OCI-LY3 (cell line): ENCODE results near the gene GDI1.

Source experiments
- H2AFZ ChIP-seq: fragments of 200-600, 300-600 bp; shearing (Covaris generic); 2 replicates; pipeline ENCODE4 v1.6.0; 2014; ENCODE audit warnings: antibody characterized with exemption, low read depth, low read length
- H3K27ac ChIP-seq: fragments of 200-600, 300-600 bp; sonication (generic); 2 replicates; pipeline ENCODE4 v1.5.1; 2014; ENCODE audit warnings: mild to moderate bottlenecking, low read length, moderate library complexity, mixed read lengths
- H3K27me3 ChIP-seq: fragments of 200-600, 300-600 bp; sonication (generic); 2 replicates; pipeline ENCODE4 v1.6.1; 2014; ENCODE audit warnings: low read depth, low read length, mixed read lengths
- H3K36me3 ChIP-seq: fragments of 200-600, 300-600 bp; sonication (generic); replicated peaks from 2 replicates; pipeline ENCODE3; 2014; ENCODE audit warnings: low read depth, low read length, mixed read lengths
- H3K4me1 ChIP-seq: fragments of 300-600, 200-600 bp; sonication (generic); 2 replicates; pipeline ENCODE4 v1.6.1; 2014; ENCODE audit warnings: low read length, mixed read lengths
- H3K4me2 ChIP-seq: fragments of 200-600, 300-600 bp; sonication (generic); 2 replicates; pipeline ENCODE4 v1.6.1; 2014; ENCODE audit warnings: low read length, mixed read lengths
- H3K4me3 ChIP-seq: fragments of 300-600, 200-600 bp; sonication (generic); 2 replicates; pipeline ENCODE4 v1.5.1; 2014; ENCODE audit warnings: antibody characterized with exemption, mild to moderate bottlenecking, low read length, moderate library complexity
- H3K79me2 ChIP-seq: fragments of 300-600, 200-600 bp; shearing (Covaris generic); 2 replicates; pipeline ENCODE4 v1.6.1; 2014; ENCODE audit warnings: mild to moderate bottlenecking, low read length, mixed read lengths
- H3K9ac ChIP-seq: fragments of 300-600, 200-600 bp; shearing (Covaris generic); 2 replicates; pipeline ENCODE4 v1.6.0; 2014; ENCODE audit warnings: mild to moderate bottlenecking, low read length, moderate library complexity
- H3K9me3 ChIP-seq: fragments of 200-600, 300-600 bp; shearing (Covaris generic); 2 replicates; pipeline ENCODE4 v1.6.1; 2014; ENCODE audit warnings: low read length, mixed read lengths; ENCODE audit not compliant: insufficient read depth
- H4K20me1 ChIP-seq: fragments of 200-600, 300-600 bp; sonication (generic); 2 replicates; pipeline ENCODE4 v1.6.1; 2016; ENCODE audit warnings: low read length, mixed read lengths; ENCODE audit not compliant: insufficient read depth
- CTCF ChIP-seq: fragments of 200-600, 300-600 bp; sonication (generic); IDR thresholded peaks from 2 replicates; pipeline ENCODE4 v1.5.1; 2014; ENCODE audit warnings: antibody characterized with exemption, low read length, low read depth
- EZH2phosphoT487 ChIP-seq: fragments of 200-600 bp; shearing (Covaris generic); IDR thresholded peaks from 2 replicates; pipeline ENCODE4 v1.6.1; 2018; ENCODE audit warnings: antibody characterized with exemption, mixed run types, low read depth

Gene GDI1

GRCh38 chrX:154463611-154464220, 26.8 kb downstream of the GDI1 start:
- peaks cover 5% of the 10 kb centered on the region; the same call in 1 of the 2 replicates for H4K20me1 ChIP-seq
- H3K4me2 ChIP-seq: no peak overlapping the region
- H3K36me3 ChIP-seq: no peaks in the 10 kb centered on the region
- no peak overlapping the region for H3K27ac ChIP-seq
- H3K27me3 ChIP-seq: no peaks in the 10 kb centered on the region
- H3K4me3 ChIP-seq: no peak overlapping the region
- TF ChIP-seq EZH2phosphoT487: no peak
- TF ChIP-seq CTCF: no peak
- no peak overlapping the region for H3K9ac ChIP-seq
- H2AFZ ChIP-seq: no peak overlapping the region
- peaks cover 5% of the 10 kb centered on the region; the same call in 1 of the 2 replicates for H3K4me1 ChIP-seq
- peaks cover 10% of the 10 kb centered on the region; the same call in 1 of the 2 replicates for H3K79me2 ChIP-seq
- no peaks in the 10 kb centered on the region for H3K9me3 ChIP-seq

- Histone ChIP-seq H2AFZ (no peak overlapping the region), H3K79me2 (0 out of 2 replicates have a peak, but pooled peaks cover under 1% of the 10 kb centered on the region), H3K4me3 (no peak overlapping the region), H3K9me3 (no peaks in the 10 kb centered on the region), H3K27ac (no peak overlapping the region), H3K4me1 (no peaks in the 10 kb centered on the region), H3K36me3 (no peaks in the 10 kb centered on the region), H3K4me2 (no peak overlapping the region), H3K9ac (no peak overlapping the region), H3K27me3 (no peaks in the 10 kb centered on the region), H4K20me1 (no peaks in the 10 kb centered on the region)
- TF ChIP-seq CTCF: no peak
- no peak for TF ChIP-seq EZH2phosphoT487
These were observed 27.9 kb downstream of the GDI1 start for GRCh38 chrX:154464806-154465365.

DNA sequence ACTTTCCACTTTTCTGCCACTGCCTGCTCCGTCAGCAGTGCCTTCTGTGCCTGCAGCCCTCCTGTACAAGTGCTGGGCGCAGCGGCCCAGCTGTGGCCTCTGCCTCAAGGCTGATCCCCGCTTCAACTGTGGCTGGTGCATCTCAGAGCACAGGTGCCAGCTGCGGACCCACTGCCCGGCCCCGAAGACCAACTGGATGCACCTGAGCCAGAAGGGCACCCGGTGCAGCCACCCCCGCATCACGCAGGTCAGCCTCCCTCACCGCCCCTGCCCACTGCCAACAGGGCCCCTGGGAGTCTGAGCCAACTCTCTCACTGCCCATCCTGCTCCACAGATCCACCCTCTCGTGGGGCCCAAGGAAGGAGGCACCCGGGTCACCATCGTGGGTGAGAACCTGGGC, 28.6 kb downstream of the GDI1 start:
- TF ChIP-seq EZH2phosphoT487 (no peak), CTCF (no peak)
- H3K36me3 ChIP-seq: no peaks in the 10 kb centered on the region
- H3K27me3 ChIP-seq: no peaks in the 10 kb centered on the region
- no peak overlapping the region for H3K9ac ChIP-seq
- no peaks in the 10 kb centered on the region for H3K9me3 ChIP-seq
- H3K4me1 ChIP-seq: no peaks in the 10 kb centered on the region
- H3K4me3 ChIP-seq: no peak overlapping the region
- H3K79me2 ChIP-seq: no peaks in the 10 kb centered on the region
- no peak overlapping the region for H2AFZ ChIP-seq
- H3K27ac ChIP-seq: no peak overlapping the region
- H3K4me2 ChIP-seq: no peak overlapping the region
- H4K20me1 ChIP-seq: no peaks in the 10 kb centered on the region

DNA sequence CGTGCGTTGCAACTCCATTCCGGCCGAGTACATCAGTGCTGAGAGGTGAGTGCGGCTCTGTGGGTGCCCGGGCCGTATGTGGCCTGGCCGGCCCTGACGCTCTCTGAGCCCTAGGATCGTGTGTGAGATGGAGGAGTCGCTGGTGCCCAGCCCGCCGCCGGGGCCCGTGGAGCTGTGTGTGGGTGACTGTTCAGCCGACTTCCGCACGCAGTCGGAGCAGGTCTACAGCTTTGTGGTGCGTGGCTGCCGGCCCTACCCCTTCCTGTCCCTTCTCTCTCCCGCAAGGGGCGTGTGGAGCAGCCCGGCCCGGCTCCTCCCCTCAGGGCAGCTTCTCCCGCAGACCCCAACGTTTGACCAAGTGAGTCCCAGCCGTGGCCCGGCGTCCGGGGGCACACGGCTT, 29.1 kb downstream of the GDI1 start:
- Histone ChIP-seq H3K4me1 (no peaks in the 10 kb centered on the region), H3K27ac (no peak overlapping the region), H3K4me3 (no peak overlapping the region), H3K79me2 (no peaks in the 10 kb centered on the region), H3K9me3 (no peaks in the 10 kb centered on the region), H4K20me1 (no peaks in the 10 kb centered on the region), H3K36me3 (no peaks in the 10 kb centered on the region), H3K4me2 (no peak overlapping the region), H2AFZ (no peak overlapping the region), H3K9ac (no peak overlapping the region), H3K27me3 (no peaks in the 10 kb centered on the region)
- no peak for TF ChIP-seq EZH2phosphoT487
- TF ChIP-seq CTCF: no peak
